ENCODE data around the gene RALGAPA2. TPM values are rescaled to one million over a fixed set of nuclear protein-coding genes. Genes with fewer than 3 reads are reported as not detected.

Gene RALGAPA2
- total RNA-seq, 6 experiments from 2014 or later: 2.4 to 3.7 (median 3.2) TPM

DNA sequence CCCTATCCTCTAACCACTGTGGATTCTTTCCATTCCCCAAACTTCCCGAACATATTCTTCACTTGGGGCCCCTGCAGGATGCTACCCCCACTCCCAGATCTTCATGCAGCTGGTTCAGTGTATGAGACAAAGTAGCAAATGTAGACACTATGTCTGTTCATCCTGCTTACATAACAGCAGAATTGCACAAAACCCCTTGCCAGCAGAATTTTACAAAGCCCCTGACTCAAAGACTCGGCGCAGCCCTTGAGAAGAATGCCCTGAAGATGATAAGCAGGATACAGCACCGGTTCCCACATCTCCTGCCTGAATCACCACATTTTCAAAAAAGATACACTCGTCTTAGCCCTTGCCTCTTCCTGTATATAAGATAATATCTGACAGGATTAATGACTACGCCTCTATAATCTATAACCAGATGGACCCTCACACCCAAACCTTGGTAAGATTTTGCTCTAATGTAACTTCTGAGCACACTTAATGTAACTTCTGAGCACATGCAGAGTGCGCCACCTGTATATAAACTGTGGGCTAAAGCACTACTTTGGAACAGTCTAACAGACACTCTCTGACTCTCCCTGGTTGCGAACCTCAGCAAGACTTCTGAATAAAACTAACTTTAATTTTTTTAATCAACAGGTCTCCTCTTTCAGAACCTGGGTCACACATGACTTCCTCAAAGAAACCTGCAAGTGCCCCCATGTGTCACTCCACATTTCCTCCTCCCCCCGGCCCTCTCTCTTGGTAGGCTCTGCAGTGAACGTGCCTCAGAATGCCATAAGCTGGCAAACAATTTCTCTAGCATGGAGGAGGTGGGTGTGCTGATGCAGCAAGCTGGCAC is 28.7 kb downstream of the RALGAPA2 start:
- Mint-ChIP-seq H3K27ac (no peak overlapping the region), H3K27me3 (ENCODE audit: insufficient read depth) (peaks cover 2% of the 10 kb centered on the region), H3K9me3 (no peaks in the 10 kb centered on the region), H3K4me3 (no peak overlapping the region), H3K4me1 (ENCODE audit: low read depth) (no peaks in the 10 kb centered on the region), H3K36me3 (ENCODE audit: low read depth) (no peaks in the 10 kb centered on the region)
- no peak for DNase-seq
- TF ChIP-seq, protein P1, sequence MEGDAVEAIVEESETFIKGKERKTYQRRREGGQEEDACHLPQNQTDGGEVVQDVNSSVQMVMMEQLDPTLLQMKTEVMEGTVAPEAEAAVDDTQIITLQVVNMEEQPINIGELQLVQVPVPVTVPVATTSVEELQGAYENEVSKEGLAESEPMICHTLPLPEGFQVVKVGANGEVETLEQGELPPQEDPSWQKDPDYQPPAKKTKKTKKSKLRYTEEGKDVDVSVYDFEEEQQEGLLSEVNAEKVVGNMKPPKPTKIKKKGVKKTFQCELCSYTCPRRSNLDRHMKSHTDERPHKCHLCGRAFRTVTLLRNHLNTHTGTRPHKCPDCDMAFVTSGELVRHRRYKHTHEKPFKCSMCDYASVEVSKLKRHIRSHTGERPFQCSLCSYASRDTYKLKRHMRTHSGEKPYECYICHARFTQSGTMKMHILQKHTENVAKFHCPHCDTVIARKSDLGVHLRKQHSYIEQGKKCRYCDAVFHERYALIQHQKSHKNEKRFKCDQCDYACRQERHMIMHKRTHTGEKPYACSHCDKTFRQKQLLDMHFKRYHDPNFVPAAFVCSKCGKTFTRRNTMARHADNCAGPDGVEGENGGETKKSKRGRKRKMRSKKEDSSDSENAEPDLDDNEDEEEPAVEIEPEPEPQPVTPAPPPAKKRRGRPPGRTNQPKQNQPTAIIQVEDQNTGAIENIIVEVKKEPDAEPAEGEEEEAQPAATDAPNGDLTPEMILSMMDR (IDR thresholded peaks at IDR 0.05): no peak

DNA sequence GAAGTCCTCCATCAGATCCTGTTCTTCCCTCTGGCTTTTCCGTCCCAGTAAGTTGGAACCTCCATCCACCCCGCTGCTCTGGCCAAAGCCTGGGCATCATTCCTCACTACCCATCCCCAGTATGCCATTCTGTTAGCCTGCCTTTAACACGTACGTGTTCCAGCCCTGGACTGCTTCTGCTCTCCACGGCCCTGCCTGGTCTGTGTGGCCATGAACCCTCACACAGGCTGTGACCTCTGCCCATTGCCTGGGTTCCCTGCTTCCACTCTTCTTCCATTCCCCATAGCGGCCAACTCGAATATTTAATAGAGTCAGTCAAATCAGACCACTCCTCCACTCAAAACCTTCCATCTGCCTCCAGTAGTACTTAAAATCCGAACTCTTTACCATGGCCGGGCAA is 29.4 kb downstream of the RALGAPA2 start:
- Mint-ChIP-seq H3K27me3 (ENCODE audit: insufficient read depth) (peaks cover 2% of the 10 kb centered on the region), H3K4me3 (no peak overlapping the region), H3K36me3 (ENCODE audit: low read depth) (no peaks in the 10 kb centered on the region), H3K4me1 (ENCODE audit: low read depth) (no peaks in the 10 kb centered on the region), H3K9me3 (no peaks in the 10 kb centered on the region), H3K27ac (no peak overlapping the region)
- TF ChIP-seq, protein P1 (IDR thresholded peaks at IDR 0.05): no peak
- no peak for DNase-seq

DNA sequence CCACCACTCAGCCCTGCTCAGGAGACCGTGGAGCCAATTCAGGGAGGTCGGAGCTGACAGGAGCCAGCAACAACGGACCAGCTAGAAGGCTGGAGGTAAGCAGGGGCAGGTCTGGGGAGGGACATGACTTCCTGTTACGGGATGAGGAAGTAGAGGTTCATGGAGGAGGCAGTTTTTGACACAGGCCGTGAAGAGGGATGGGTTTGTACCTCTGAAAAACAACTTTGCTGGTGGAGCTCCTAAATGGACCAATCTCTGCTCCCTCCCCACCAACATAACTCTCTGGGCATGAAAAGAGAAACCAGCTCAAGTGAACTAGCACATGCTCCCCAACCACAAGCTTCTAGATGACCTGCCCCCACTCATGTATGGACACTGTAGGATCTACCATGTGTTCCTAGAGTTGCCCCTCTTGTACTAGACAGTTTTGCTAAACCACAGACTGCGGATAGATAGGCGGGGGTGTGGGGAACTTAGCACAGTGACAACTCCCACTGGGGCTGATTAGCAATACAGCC is 31.4 kb downstream of the RALGAPA2 start:
- no peak for DNase-seq
- H3K9me3 Mint-ChIP-seq: no peaks in the 10 kb centered on the region
- TF ChIP-seq, protein P1 (IDR thresholded peaks at IDR 0.05): no peak
- H3K27ac Mint-ChIP-seq: no peak overlapping the region
- H3K27me3 Mint-ChIP-seq (ENCODE audit: insufficient read depth): peaks cover 2% of the 10 kb centered on the region
- H3K4me3 Mint-ChIP-seq: no peak overlapping the region
- no peaks in the 10 kb centered on the region for H3K36me3 Mint-ChIP-seq (ENCODE audit: low read depth)
- peaks cover 6% of the 10 kb centered on the region for H3K4me1 Mint-ChIP-seq (ENCODE audit: low read depth)

DNA sequence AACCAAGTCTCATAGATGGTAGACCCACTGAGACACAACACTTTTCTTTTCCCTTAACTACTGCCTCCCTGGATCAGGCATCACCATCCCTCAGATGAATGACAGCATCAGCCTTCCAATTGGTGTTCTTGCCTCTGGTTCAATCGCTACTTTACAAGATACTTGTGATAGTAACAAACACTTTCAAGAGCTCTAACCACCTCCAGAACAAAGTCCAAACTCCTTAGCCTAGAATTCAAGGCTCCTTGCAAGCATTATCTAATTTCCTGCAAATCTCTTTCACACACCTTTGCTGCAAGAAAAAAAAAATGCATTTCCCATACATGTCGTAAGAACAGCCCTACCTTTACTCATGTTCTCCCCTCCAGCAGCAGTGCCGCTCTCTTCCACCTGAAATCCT is 33.1 kb downstream of the RALGAPA2 start:
- DNase-seq: no peak
- no peak overlapping the region for H3K4me3 Mint-ChIP-seq
- no peaks in the 10 kb centered on the region for H3K36me3 Mint-ChIP-seq (ENCODE audit: low read depth)
- peaks cover 6% of the 10 kb centered on the region for H3K4me1 Mint-ChIP-seq (ENCODE audit: low read depth)
- TF ChIP-seq, protein P1 (IDR thresholded peaks at IDR 0.05): no peak
- no peaks in the 10 kb centered on the region for H3K9me3 Mint-ChIP-seq
- H3K27ac Mint-ChIP-seq: no peak overlapping the region
- no peaks in the 10 kb centered on the region; the same call in none of the 2 replicates for H3K27me3 Mint-ChIP-seq (ENCODE audit: insufficient read depth)

DNA sequence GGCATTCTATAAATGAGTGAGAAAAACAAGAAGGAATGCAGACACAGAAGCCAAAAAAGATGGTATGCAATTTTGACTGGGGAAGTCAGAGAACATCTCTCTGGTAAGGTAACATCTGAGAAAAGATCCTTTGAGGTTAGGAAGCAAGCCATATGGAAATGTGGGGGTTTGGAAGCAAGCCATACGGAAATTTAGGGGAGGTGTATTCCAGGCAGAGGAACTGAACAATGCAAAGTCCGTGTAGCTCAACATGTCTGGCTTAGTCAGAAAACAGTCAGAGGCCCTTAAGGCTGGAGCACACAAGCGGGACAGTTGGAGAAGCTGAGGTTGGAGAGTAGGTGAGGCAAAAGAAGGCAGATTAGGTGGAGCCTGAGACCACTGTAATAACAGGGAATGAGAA is 35.3 kb downstream of the RALGAPA2 start:
- H3K27me3 Mint-ChIP-seq (ENCODE audit: insufficient read depth): no peaks in the 10 kb centered on the region; the same call in 1 of the 2 replicates
- no peak for DNase-seq
- no peak overlapping the region for H3K27ac Mint-ChIP-seq
- H3K4me1 Mint-ChIP-seq (ENCODE audit: low read depth): peaks cover 6% of the 10 kb centered on the region
- TF ChIP-seq, protein P1 (IDR thresholded peaks at IDR 0.05): no peak
- no peaks in the 10 kb centered on the region for H3K36me3 Mint-ChIP-seq (ENCODE audit: low read depth)
- no peaks in the 10 kb centered on the region for H3K9me3 Mint-ChIP-seq
- no peak overlapping the region for H3K4me3 Mint-ChIP-seq
